ENCODE results near the gene TTBK1. TPM values are rescaled to one million over a fixed set of nuclear protein-coding genes. Genes with fewer than 3 reads are reported as not detected.

TTBK1 gene
- polyA plus RNA-seq, 1 of the 3 experiments (the other 2 are of a cell fraction): 0.94 TPM

DNA sequence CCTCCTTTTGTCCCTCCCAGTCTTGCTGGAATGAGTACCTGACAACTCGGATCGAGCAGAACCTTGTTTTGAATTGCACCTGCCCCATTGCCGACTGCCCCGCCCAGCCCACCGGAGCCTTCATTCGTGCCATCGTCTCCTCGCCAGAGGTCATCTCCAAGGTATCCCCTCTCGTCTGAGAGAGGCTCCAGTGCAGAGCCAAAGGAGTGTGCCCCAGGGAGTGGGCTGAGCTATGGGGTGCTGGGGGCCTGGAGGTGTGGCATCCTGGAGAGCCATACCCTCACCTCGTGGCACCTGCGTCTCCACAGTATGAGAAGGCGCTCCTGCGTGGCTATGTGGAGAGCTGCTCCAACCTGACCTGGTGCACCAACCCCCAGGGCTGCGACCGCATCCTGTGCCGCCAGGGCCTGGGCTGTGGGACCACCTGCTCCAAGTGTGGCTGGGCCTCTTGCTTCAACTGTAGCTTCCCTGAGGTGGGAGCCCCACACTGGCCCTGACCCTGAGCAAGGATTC lies 22.8 kb upstream of the TTBK1 start:
- Histone ChIP-seq H3K27me3 (ENCODE audit: insufficient read depth) (no peaks in the 10 kb centered on the region), H3F3A (replicated peaks; ENCODE audit: insufficient read depth) (peaks cover 2% of the 10 kb centered on the region), H3K4me3 (ENCODE audit: low read depth in 2 of 2, low read length in 1 of 2) (no peak overlapping the region), H2AFZ (ENCODE audit: low read depth) (no peak overlapping the region), H3K4me2 (no peak overlapping the region), H4K20me1 (ENCODE audit: insufficient read depth) (no peaks in the 10 kb centered on the region), H3K9me2 (no peaks in the 10 kb centered on the region), H3K9me3 (no peaks in the 10 kb centered on the region), H3K79me2 (ENCODE audit: insufficient read depth) (no peaks in the 10 kb centered on the region), H3K36me3 (replicated peaks in 1 of 2; ENCODE audit: control insufficient read depth in 1 of 2, insufficient read depth in 2 of 2, low read length in 1 of 2) (peaks cover 10 to 46% of the 10 kb centered on the region in 2 experiments), H3K9ac (no peak overlapping the region), H3K4me1 (ENCODE audit: control insufficient read depth in 1 of 2, insufficient read depth in 2 of 2, low read depth in 1 of 2, low read length in 1 of 2) (peaks cover 0 to 5% of the 10 kb centered on the region in 2 experiments; a peak in 1 of 4 replicates), H3K27ac (ENCODE audit: low read depth in 2 of 2, low read length in 1 of 2) (no peak overlapping the region)
- TF ChIP-seq TEAD4 (IDR thresholded peaks at IDR 0.05; ENCODE audit: borderline replicate concordance, insufficient read depth) (no peak), SMC3 (IDR thresholded peaks at IDR 0.05; ENCODE audit: low read depth, low read length) (no peak), MXI1 (IDR thresholded peaks at IDR 0.05; ENCODE audit: low read depth, low read length) (no peak), RXRA (IDR thresholded peaks at IDR 0.05; ENCODE audit: borderline replicate concordance, low read depth) (no peak), SIN3A (IDR thresholded peaks at IDR 0.05; ENCODE audit: borderline replicate concordance, low read depth, low read length) (no peak), TCF12 (IDR thresholded peaks at IDR 0.05) (no peak), ELF1 (IDR thresholded peaks at IDR 0.05) (no peak), POLR2AphosphoS5 (IDR thresholded peaks at IDR 0.05; ENCODE audit: low read depth, low read length) (no peak), FOXJ3 (CRISPR knock-in tag; IDR thresholded peaks at IDR 0.05) (no peak), TAF1 (IDR thresholded peaks at IDR 0.05; ENCODE audit: borderline replicate concordance, low read depth, low read length) (no peak), RAD21 (IDR thresholded peaks at IDR 0.05; ENCODE audit: low read length) (no peak), RFX5 (IDR thresholded peaks at IDR 0.05; ENCODE audit: low read length) (no peak), GABPA (IDR thresholded peaks at IDR 0.05; ENCODE audit: low read depth) (no peak)
- TF ChIP-seq, protein P1, sequence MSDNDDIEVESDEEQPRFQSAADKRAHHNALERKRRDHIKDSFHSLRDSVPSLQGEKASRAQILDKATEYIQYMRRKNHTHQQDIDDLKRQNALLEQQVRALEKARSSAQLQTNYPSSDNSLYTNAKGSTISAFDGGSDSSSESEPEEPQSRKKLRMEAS (IDR thresholded peaks at IDR 0.05; ENCODE audit: low read depth): no peak
- TF ChIP-seq, protein P2, sequence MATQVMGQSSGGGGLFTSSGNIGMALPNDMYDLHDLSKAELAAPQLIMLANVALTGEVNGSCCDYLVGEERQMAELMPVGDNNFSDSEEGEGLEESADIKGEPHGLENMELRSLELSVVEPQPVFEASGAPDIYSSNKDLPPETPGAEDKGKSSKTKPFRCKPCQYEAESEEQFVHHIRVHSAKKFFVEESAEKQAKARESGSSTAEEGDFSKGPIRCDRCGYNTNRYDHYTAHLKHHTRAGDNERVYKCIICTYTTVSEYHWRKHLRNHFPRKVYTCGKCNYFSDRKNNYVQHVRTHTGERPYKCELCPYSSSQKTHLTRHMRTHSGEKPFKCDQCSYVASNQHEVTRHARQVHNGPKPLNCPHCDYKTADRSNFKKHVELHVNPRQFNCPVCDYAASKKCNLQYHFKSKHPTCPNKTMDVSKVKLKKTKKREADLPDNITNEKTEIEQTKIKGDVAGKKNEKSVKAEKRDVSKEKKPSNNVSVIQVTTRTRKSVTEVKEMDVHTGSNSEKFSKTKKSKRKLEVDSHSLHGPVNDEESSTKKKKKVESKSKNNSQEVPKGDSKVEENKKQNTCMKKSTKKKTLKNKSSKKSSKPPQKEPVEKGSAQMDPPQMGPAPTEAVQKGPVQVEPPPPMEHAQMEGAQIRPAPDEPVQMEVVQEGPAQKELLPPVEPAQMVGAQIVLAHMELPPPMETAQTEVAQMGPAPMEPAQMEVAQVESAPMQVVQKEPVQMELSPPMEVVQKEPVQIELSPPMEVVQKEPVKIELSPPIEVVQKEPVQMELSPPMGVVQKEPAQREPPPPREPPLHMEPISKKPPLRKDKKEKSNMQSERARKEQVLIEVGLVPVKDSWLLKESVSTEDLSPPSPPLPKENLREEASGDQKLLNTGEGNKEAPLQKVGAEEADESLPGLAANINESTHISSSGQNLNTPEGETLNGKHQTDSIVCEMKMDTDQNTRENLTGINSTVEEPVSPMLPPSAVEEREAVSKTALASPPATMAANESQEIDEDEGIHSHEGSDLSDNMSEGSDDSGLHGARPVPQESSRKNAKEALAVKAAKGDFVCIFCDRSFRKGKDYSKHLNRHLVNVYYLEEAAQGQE (IDR thresholded peaks at IDR 0.05; ENCODE audit: low read depth, low read length): no peak
- TF ChIP-seq, protein P3, sequence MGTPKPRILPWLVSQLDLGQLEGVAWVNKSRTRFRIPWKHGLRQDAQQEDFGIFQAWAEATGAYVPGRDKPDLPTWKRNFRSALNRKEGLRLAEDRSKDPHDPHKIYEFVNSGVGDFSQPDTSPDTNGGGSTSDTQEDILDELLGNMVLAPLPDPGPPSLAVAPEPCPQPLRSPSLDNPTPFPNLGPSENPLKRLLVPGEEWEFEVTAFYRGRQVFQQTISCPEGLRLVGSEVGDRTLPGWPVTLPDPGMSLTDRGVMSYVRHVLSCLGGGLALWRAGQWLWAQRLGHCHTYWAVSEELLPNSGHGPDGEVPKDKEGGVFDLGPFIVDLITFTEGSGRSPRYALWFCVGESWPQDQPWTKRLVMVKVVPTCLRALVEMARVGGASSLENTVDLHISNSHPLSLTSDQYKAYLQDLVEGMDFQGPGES (IDR thresholded peaks at IDR 0.05; ENCODE audit: low read depth, low read length): no peak
- 93% methylated on average over 9 of the region's 16 CpGs for WGBS (ENCODE audit: low lambda C conversion rate)
- DNase-seq: no peak
- POLR2A ChIA-PET: interaction anchor here (0.8 to 1.1 kb wide), 2 partner anchors 9 to 18 kb away, joined by 3 read pairs; partner anchors contain the start of gene DNPH1
- CTCF ChIA-PET: interaction anchor here (1.3 to 2.5 kb wide), 2 partner anchors 9 to 24 kb away, joined by 3 to 20 read pairs; partner anchors contain the start of gene DNPH1
